HCT116 (cell line): ENCODE measurements around the gene HEBP1. TPM values are rescaled to one million over a fixed set of nuclear protein-coding genes. Genes with fewer than 3 reads are reported as not detected.

Source experiments
- ATAC-seq: fragments of 200-7000 bp; cut with Tn5 transposase; 2 replicates; pipeline ENCODE4 v1.9.1; 2020; ENCODE audit warnings: mild to moderate bottlenecking, moderate library complexity
- BruUV-seq: library from RNA; stranded (reverse); fragments of 400-500 nt; replicated peaks from 2 replicates; lab custom pipeline; 2021; lab: Mats Ljungman, UMichigan
- CTCF ChIA-PET: fragments of 300-600 bp; sonication (Branson Sonifier 250); formaldehyde crosslinking; loops from one replicate; lab custom pipeline; 2021; ENCODE audit warnings: antibody characterized with exemption; lab: Charles Lee
- POLR2A ChIA-PET: fragments of 300-600, 350-600 bp; sonication (Branson Sonifier 250); formaldehyde crosslinking; loops from one replicate; lab custom pipeline; 2021; ENCODE audit warnings: antibody characterized with exemption; lab: Charles Lee
- RAD21 ChIA-PET, 2 experiments: fragments of 300-600 bp; sonication (Branson Sonifier 250); formaldehyde crosslinking; loops; one replicate each; lab custom pipeline; 2023; ENCODE audit warnings: low total read pairs in 2 of 2; ENCODE audit not compliant: uncharacterized antibody in 2 of 2, unreplicated experiment in 2 of 2, low non-redundant PET in 1 of 2; lab: Charles Lee
- DNase-seq: peaks from one replicate; pipeline ENCODE4 v3.0.0-alpha.2; 2010; ENCODE audit warnings: low read depth, low spot score
- H2AFZ ChIP-seq: fragments of 200-600 bp; shearing (Covaris generic), sonication (generic); 2 replicates; pipeline ENCODE4 v1.6.1; 2017; ENCODE audit warnings: low read depth, mixed run types, mixed read lengths, antibody characterized with exemption, low read length; ENCODE audit not compliant: poor library complexity, severe bottlenecking
- H3K27ac ChIP-seq: 2 replicates; pipeline ENCODE4 v1.5.1; 2012; ENCODE audit warnings: low read depth, low read length
- H3K27me3 ChIP-seq: fragments of 200-600 bp; sonication (generic); 2 replicates; pipeline ENCODE4 v1.6.1; 2016; ENCODE audit warnings: mixed run types, low read length, mixed read lengths; ENCODE audit not compliant: insufficient read depth
- H3K36me3 ChIP-seq, 2 experiments: fragments of 200-500 bp in 1 of 2; fragments of 200-600 bp in 1 of 2; sonication (Bioruptor generic) in 1 of 2; sonication (generic) in 1 of 2; 2 replicates each; pipeline versions ENCODE4 v1.5.1 to v1.6.1; 2014 to 2016; ENCODE audit warnings: low read length in 2 of 2, inconsistent platforms in 1 of 2, mixed read lengths in 1 of 2, mixed run types in 1 of 2; ENCODE audit not compliant: insufficient read depth in 2 of 2, control insufficient read depth in 1 of 2
- H3K4me1 ChIP-seq, 2 experiments: fragments of 200-600 bp in 1 of 2; sonication (generic) in 1 of 2; 2 replicates each; pipeline versions ENCODE4 v1.5.1 to v1.6.1; 2012 to 2017; ENCODE audit warnings: low read length in 2 of 2, inconsistent platforms in 1 of 2, mild to moderate bottlenecking in 1 of 2, mixed read lengths in 1 of 2, mixed run types in 1 of 2, moderate library complexity in 1 of 2; ENCODE audit not compliant: insufficient read depth in 2 of 2, control insufficient read depth in 1 of 2
- H3K4me2 ChIP-seq: fragments of 200-600 bp; sonication (generic); 2 replicates; pipeline ENCODE4 v1.6.1; 2017; ENCODE audit warnings: mixed run types, low read length, mixed read lengths
- H3K4me3 ChIP-seq, 2 experiments: fragments of 200-600 bp in 1 of 2; sonication (generic) in 1 of 2; replicated peaks in 1 of 2; 2 replicates each; pipeline ENCODE4 v1.5.1; 2011 to 2016; ENCODE audit warnings: low read length in 2 of 2, control low read depth in 1 of 2, low read depth in 1 of 2, mild to moderate bottlenecking in 1 of 2, mixed read lengths in 1 of 2, mixed run types in 1 of 2
- H3K79me2 ChIP-seq: fragments of 200-600 bp; sonication (generic); 2 replicates; pipeline ENCODE4 v1.6.1; 2017; ENCODE audit warnings: mild to moderate bottlenecking, mixed run types, low read length, moderate library complexity, mixed read lengths; ENCODE audit not compliant: insufficient read depth
- H3K9ac ChIP-seq: fragments of 200-600 bp; sonication (generic); 2 replicates; pipeline ENCODE4 v1.6.1; 2016; ENCODE audit warnings: low read length, mixed read lengths
- H3K9me2 ChIP-seq: fragments of 200-600 bp; sonication (generic), shearing (Covaris generic); 2 replicates; pipeline ENCODE4 v1.6.1; 2017; ENCODE audit warnings: mixed run types, mild to moderate bottlenecking, moderate library complexity; ENCODE audit not compliant: insufficient read depth
- H3K9me3 ChIP-seq, 2 experiments: fragments of 200-500 bp in 1 of 2; fragments of 200-600 bp in 1 of 2; sonication (Bioruptor generic) in 1 of 2; sonication (generic) in 1 of 2; 2 replicates each; pipeline ENCODE4 v1.6.1; 2014 to 2017; ENCODE audit warnings: low read length in 2 of 2, mixed read lengths in 2 of 2, inconsistent platforms in 1 of 2, low read depth in 1 of 2, mild to moderate bottlenecking in 1 of 2, mixed run types in 1 of 2, moderate library complexity in 1 of 2; ENCODE audit not compliant: control insufficient read depth in 1 of 2, insufficient read depth in 1 of 2
- H4K20me1 ChIP-seq: fragments of 200-600 bp; sonication (generic), shearing (Covaris generic); 2 replicates; pipeline ENCODE4 v1.6.1; 2017; ENCODE audit warnings: mixed run types, mild to moderate bottlenecking, moderate library complexity; ENCODE audit not compliant: insufficient read depth
- FOSL1 ChIP-seq: IDR thresholded peaks from 2 replicates; pipeline ENCODE4 v1.6.1; 2012; ENCODE audit warnings: low read depth
- POLR2AphosphoS5 ChIP-seq: IDR thresholded peaks from 2 replicates; pipeline ENCODE4 v1.6.1; 2011; ENCODE audit warnings: mild to moderate bottlenecking, low read depth, low read length, moderate library complexity
- ZBTB33 ChIP-seq: IDR thresholded peaks from 2 replicates; pipeline ENCODE4 v1.6.1; 2011; ENCODE audit warnings: mild to moderate bottlenecking, low read length, moderate library complexity; ENCODE audit not compliant: insufficient replicate concordance; ENCODE audit errors: extremely low read depth
- ZFX ChIP-seq: fragments of 450-650 bp; IDR thresholded peaks from 2 replicates; pipeline ENCODE4 v1.6.1; 2017
- intact Hi-C: fragments of 100-400 bp; cut with micrococcal nuclease; formaldehyde crosslinking; loops from 2 replicates; pipeline ENCODE4 v1.10.0; 2022
- total RNA-seq: library from RNA; stranded (reverse); gene quantifications from one replicate; pipeline ENCODE4 v1.2.1, GENCODE V29; 2021; ENCODE audit not compliant: unreplicated experiment

The HEBP1 gene
- total RNA-seq, 1 experiment from 2014 or later: 41.0 TPM

- TF ChIP-seq ZFX: no peak
- TF ChIP-seq POLR2AphosphoS5: no peak
Observed at GRCh38 chr12:12987421-12987820, 12.6 kb downstream of the HEBP1 start (continued).

GRCh38 chr12:12986775-12987331 lies 13.2 kb downstream of the HEBP1 start:
- Histone ChIP-seq H3K4me3 (no peak overlapping the region), H2AFZ (no peak overlapping the region), H4K20me1 (no peaks in the 10 kb centered on the region), H3K9ac (no peak overlapping the region), H3K27ac (no peak overlapping the region), H3K4me1 (no peaks in the 10 kb centered on the region), H3K36me3 (peaks cover 12 to 16% of the 10 kb centered on the region in 2 experiments; a peak in 3 of 4 replicates), H3K9me2 (no peaks in the 10 kb centered on the region), H3K9me3 (no peaks in the 10 kb centered on the region), H3K4me2 (no peak overlapping the region), H3K27me3 (no peaks in the 10 kb centered on the region)
- CTCF ChIA-PET: interaction anchor here (1.0 to 2.2 kb wide), 7 partner anchors 107 to 1180 kb away, joined by 3 to 16 read pairs (median 4); no protein-coding TSS in a partner anchor
- intact Hi-C loops: loop anchor here (2.0 to 10.0 kb wide), 2 partner anchors 172 to 224 kb away; partner anchors contain the start of gene DDX47
- DNase-seq (no peak), ATAC-seq (no peak)
- TSS peak; percentile 7 for BruUV-seq
- POLR2A ChIA-PET: no interaction called here
- RAD21 ChIA-PET: interaction anchor here in 1 of 2 experiments (1.1 kb wide), 1 partner anchor 225 kb away, joined by 5 read pairs; no protein-coding TSS in a partner anchor
- TF ChIP-seq FOSL1 (no peak), ZBTB33 (no peak)
- TF ChIP-seq, all 23 proteins: peak for 0
- H3K79me2 ChIP-seq: no peaks in the 10 kb centered on the region
